GM23338 (cell line): ENCODE results near the gene CCNYL1. TPM values are rescaled to one million over a fixed set of nuclear protein-coding genes. Genes with fewer than 3 reads are reported as not detected.

Source experiments
- ATAC-seq: fragments of 200-7000 bp; cut with Tn5 transposase; 3 replicates; pipeline ENCODE4 v1.9.1; 2020
- DNase-seq: peaks from one replicate; pipeline ENCODE4 v3.0.0-alpha.2; 2015; ENCODE audit warnings: low spot score
- H2AFZ ChIP-seq: fragments of 200-600 bp; sonication (generic); 2 replicates; pipeline ENCODE4 v1.8.0; 2016; ENCODE audit warnings: antibody characterized with exemption, mild to moderate bottlenecking, moderate library complexity
- H3F3A ChIP-seq: fragments of 200-600 bp; sonication (generic); replicated peaks from 2 replicates; pipeline ENCODE4 v1.8.0; 2017; ENCODE audit warnings: antibody characterized with exemption, mixed run types, low read depth
- H3K27ac ChIP-seq: fragments of 200-600 bp; sonication (generic); 2 replicates; pipeline ENCODE4 v1.6.1; 2016; ENCODE audit warnings: low read depth
- H3K27me3 ChIP-seq: fragments of 200-600 bp; sonication (generic); 2 replicates; pipeline ENCODE4 v1.8.0; 2016; ENCODE audit warnings: mild to moderate bottlenecking, mixed run types, moderate library complexity; ENCODE audit not compliant: insufficient read depth
- H3K36me3 ChIP-seq: fragments of 200-600 bp; sonication (generic); 2 replicates; pipeline ENCODE4 v1.8.0; 2016; ENCODE audit warnings: mild to moderate bottlenecking; ENCODE audit not compliant: insufficient read depth
- H3K4me1 ChIP-seq: fragments of 200-600 bp; sonication (generic); 2 replicates; pipeline ENCODE4 v1.8.0; 2016; ENCODE audit warnings: mild to moderate bottlenecking, moderate library complexity; ENCODE audit not compliant: insufficient read depth
- H3K4me2 ChIP-seq: fragments of 200-600 bp; sonication (generic); 2 replicates; pipeline ENCODE4 v1.7.1; 2017; ENCODE audit warnings: mixed run types
- H3K4me3 ChIP-seq: fragments of 200-600 bp; sonication (generic); 2 replicates; pipeline ENCODE4 v1.6.1; 2016; ENCODE audit warnings: mixed run types
- H3K79me2 ChIP-seq: fragments of 200-600 bp; sonication (generic); replicated peaks from 2 replicates; pipeline ENCODE4 v1.8.0; 2017; ENCODE audit warnings: mild to moderate bottlenecking; ENCODE audit not compliant: insufficient read depth
- H3K9me2 ChIP-seq: fragments of 200-600 bp; sonication (generic); 2 replicates; pipeline ENCODE4 v1.8.0; 2017; ENCODE audit not compliant: insufficient read depth
- H4K20me1 ChIP-seq: fragments of 200-600 bp; sonication (generic); replicated peaks from 2 replicates; pipeline ENCODE4 v1.8.0; 2017; ENCODE audit warnings: mild to moderate bottlenecking; ENCODE audit not compliant: insufficient read depth
- H3K27ac Mint-ChIP-seq: 2 replicates; pipeline ENCODE4 v1.8.0; 2020; ENCODE audit warnings: inconsistent platforms, mild to moderate bottlenecking, moderate library complexity, mixed read lengths
- H3K27me3 Mint-ChIP-seq: 3 replicates; pipeline ENCODE4 v1.8.0; 2022; ENCODE audit warnings: low read depth, mild to moderate bottlenecking, moderate library complexity, mixed read lengths, inconsistent platforms; ENCODE audit not compliant: insufficient read depth, poor library complexity
- H3K36me3 Mint-ChIP-seq: 3 replicates; pipeline ENCODE4 v1.8.0; 2021; ENCODE audit warnings: low read depth, mild to moderate bottlenecking, inconsistent platforms, moderate library complexity, mixed read lengths
- H3K4me1 Mint-ChIP-seq: 3 replicates; pipeline ENCODE4 v1.8.0; 2020; ENCODE audit warnings: mild to moderate bottlenecking, inconsistent platforms, mixed read lengths
- H3K4me3 Mint-ChIP-seq: 3 replicates; pipeline ENCODE4 v1.8.0; 2021; ENCODE audit warnings: moderate library complexity, mild to moderate bottlenecking, inconsistent platforms, mixed read lengths
- H3K9me3 Mint-ChIP-seq: 3 replicates; pipeline ENCODE4 v1.8.0; 2020; ENCODE audit warnings: moderate library complexity, mild to moderate bottlenecking, inconsistent platforms, mixed read lengths
- CREB1 ChIP-seq: fragments of 250-450 bp; sonication (Bioruptor Pico); IDR thresholded peaks from 2 replicates; pipeline ENCODE4 v1.5.0; 2020; ENCODE audit warnings: low read depth, mild to moderate bottlenecking, moderate library complexity
- CTCF ChIP-seq, 2 experiments: fragments of 200-600 bp in 1 of 2; sonication (generic) in 1 of 2; conservative IDR thresholded peaks; 2 replicates each; pipeline versions ENCODE4 v1.5.1 to v1.6.1; 2016 to 2017; ENCODE audit warnings: antibody characterized with exemption in 2 of 2, low read depth in 2 of 2, mild to moderate bottlenecking in 2 of 2, moderate library complexity in 1 of 2
- ETS1 ChIP-seq: IDR thresholded peaks from 2 replicates; pipeline ENCODE4 v1.6.1; 2016; ENCODE audit warnings: antibody characterized with exemption
- EZH2 ChIP-seq: fragments of 200-600 bp; sonication (generic); IDR thresholded peaks from one replicate; pipeline ENCODE4 v1.8.0; 2017; ENCODE audit warnings: antibody characterized with exemption, mild to moderate bottlenecking, low read depth; ENCODE audit not compliant: unreplicated experiment
- EZH2phosphoT487 ChIP-seq: fragments of 200-600 bp; sonication (generic); IDR thresholded peaks from one replicate; pipeline ENCODE4 v1.8.1; 2018; ENCODE audit warnings: antibody characterized with exemption; ENCODE audit not compliant: unreplicated experiment
- JUNB ChIP-seq: IDR thresholded peaks from one replicate; pipeline ENCODE4 v1.6.1; 2016; ENCODE audit warnings: antibody characterized with exemption; ENCODE audit not compliant: unreplicated experiment
- NANOG ChIP-seq: IDR thresholded peaks from 2 replicates; pipeline ENCODE4 v1.6.1; 2016; ENCODE audit warnings: antibody characterized with exemption, borderline replicate concordance
- POLR2AphosphoS5 ChIP-seq: IDR thresholded peaks from 2 replicates; pipeline ENCODE4 v1.6.1; 2016; ENCODE audit warnings: antibody characterized with exemption, low read depth
- REST ChIP-seq: IDR thresholded peaks from one replicate; pipeline ENCODE4 v1.6.1; 2018; ENCODE audit warnings: antibody characterized with exemption; ENCODE audit not compliant: unreplicated experiment
- STAT1 ChIP-seq: IDR thresholded peaks from one replicate; pipeline ENCODE4 v1.6.1; 2016; ENCODE audit warnings: antibody characterized with exemption; ENCODE audit not compliant: unreplicated experiment
- ZNF114 ChIP-seq: fragments of 250-450 bp; sonication (Bioruptor Pico); IDR thresholded peaks from 2 replicates; pipeline ENCODE4 v1.5.0; 2020; ENCODE audit warnings: mild to moderate bottlenecking, moderate library complexity
- ZNF331 ChIP-seq: fragments of 250-450 bp; sonication (Bioruptor Pico); IDR thresholded peaks from 2 replicates; pipeline ENCODE4 v1.5.0; 2020; ENCODE audit warnings: low read depth, mild to moderate bottlenecking, moderate library complexity
- ZNF462 ChIP-seq: fragments of 250-450 bp; sonication (Bioruptor Pico); IDR thresholded peaks from 2 replicates; pipeline ENCODE4 v1.5.0; 2020; ENCODE audit warnings: mild to moderate bottlenecking, moderate library complexity
- polyA plus RNA-seq: library from polyadenylated mRNA; unstranded; fragments of >200 nt; fragmentation: Nextera tagmentation; extraction: Ambion mirVana; gene quantifications from 2 replicates; pipeline ENCODE4 v1.2.1, GENCODE V29; 2016
- total RNA-seq: library from RNA; depleted of rRNA; stranded (reverse); fragments of >200 nt; shearing (Covaris generic); gene quantifications from 2 replicates; pipeline ENCODE4 v1.2.3, GENCODE V29; 2014

Gene CCNYL1
- total and polyA plus RNA-seq, 2 experiments from 2014 or later, result 19.6 to 32.1 TPM

- no peak for TF ChIP-seq CTCF (conservative IDR thresholded peaks at IDR 0.05; ENCODE audit: low read depth in 2 of 2)
- no peak for TF ChIP-seq POLR2AphosphoS5
- no peak for TF ChIP-seq ZNF331 (CRISPR knock-in tag)
- no peak for TF ChIP-seq NANOG
- no peak for TF ChIP-seq ETS1
- TF ChIP-seq EZH2phosphoT487, result no peak
- TF ChIP-seq EZH2, result no peak
- no peak for TF ChIP-seq ZNF462 (CRISPR knock-in tag)
- no peak for TF ChIP-seq STAT1
- TF ChIP-seq ZNF114 (CRISPR knock-in tag), result no peak
- TF ChIP-seq JUNB, result no peak
- TF ChIP-seq REST, result no peak
- TF ChIP-seq CREB1, result no peak
- Mint-ChIP-seq H3K4me1 (no peaks in the 10 kb centered on the region), H3K27ac (no peak overlapping the region), H3K27me3 (peaks cover 3% of the 10 kb centered on the region), H3K36me3 (no peaks in the 10 kb centered on the region), H3K4me3 (no peak overlapping the region), H3K9me3 (no peaks in the 10 kb centered on the region)
- Histone ChIP-seq H3K27ac (no peak overlapping the region; the same call in 1 of the 2 replicates), H4K20me1 (no peaks in the 10 kb centered on the region), H3F3A (peaks cover 5% of the 10 kb centered on the region), H3K36me3 (no peaks in the 10 kb centered on the region), H3K9me2 (no peaks in the 10 kb centered on the region), H3K4me3 (no peak overlapping the region), H2AFZ (no peak overlapping the region), H3K4me2 (no peak overlapping the region), H3K4me1 (0 out of 2 replicates have a peak, but pooled peaks cover 8% of the 10 kb centered on the region), H3K79me2 (no peaks in the 10 kb centered on the region), H3K27me3 (no peaks in the 10 kb centered on the region)
- ATAC-seq, result no peak
- no peak for DNase-seq
These were observed 28.9 kb upstream of the CCNYL1 start for GRCh38 chr2:207682557-207682956.
